Nephron progenitor cell (in vitro differentiated cells): Measurements from ENCODE around the gene SMARCD2.
"Not testable (repeated sequence)": the region's sequence is repeated elsewhere in the genome, so short reads cannot be mapped to it uniquely, and the experiment has no call there.

Experiments
- DNase-seq: peaks from one replicate; pipeline ENCODE4 v3.0.0; 2021
- H3K27ac Mint-ChIP-seq: 2 replicates; pipeline ENCODE4 v1.8.0; 2021; ENCODE audit warnings: mild to moderate bottlenecking, moderate library complexity, mixed read lengths
- H3K27me3 Mint-ChIP-seq: 2 replicates; pipeline ENCODE4 v1.8.0; 2021; ENCODE audit warnings: mild to moderate bottlenecking, low read depth, mixed read lengths; ENCODE audit not compliant: poor library complexity
- H3K36me3 Mint-ChIP-seq: 2 replicates; pipeline ENCODE4 v1.8.0; 2021; ENCODE audit warnings: low read depth, mixed read lengths
- H3K4me1 Mint-ChIP-seq: 2 replicates; pipeline ENCODE4 v1.8.0; 2021; ENCODE audit warnings: mixed read lengths
- H3K4me3 Mint-ChIP-seq: 2 replicates; pipeline ENCODE4 v1.8.0; 2021; ENCODE audit warnings: mild to moderate bottlenecking, moderate library complexity, mixed read lengths
- H3K9me3 Mint-ChIP-seq: 2 replicates; pipeline ENCODE4 v1.8.0; 2021; ENCODE audit warnings: mild to moderate bottlenecking, moderate library complexity, mixed read lengths
- TF ChIP-seq, protein P1 (sequence below): fragments of 200-600 bp; sonication (generic); IDR thresholded peaks from 2 replicates; pipeline ENCODE4 v1.5.0; 2021; ENCODE audit warnings: antibody characterized with exemption

Gene SMARCD2

DNA sequence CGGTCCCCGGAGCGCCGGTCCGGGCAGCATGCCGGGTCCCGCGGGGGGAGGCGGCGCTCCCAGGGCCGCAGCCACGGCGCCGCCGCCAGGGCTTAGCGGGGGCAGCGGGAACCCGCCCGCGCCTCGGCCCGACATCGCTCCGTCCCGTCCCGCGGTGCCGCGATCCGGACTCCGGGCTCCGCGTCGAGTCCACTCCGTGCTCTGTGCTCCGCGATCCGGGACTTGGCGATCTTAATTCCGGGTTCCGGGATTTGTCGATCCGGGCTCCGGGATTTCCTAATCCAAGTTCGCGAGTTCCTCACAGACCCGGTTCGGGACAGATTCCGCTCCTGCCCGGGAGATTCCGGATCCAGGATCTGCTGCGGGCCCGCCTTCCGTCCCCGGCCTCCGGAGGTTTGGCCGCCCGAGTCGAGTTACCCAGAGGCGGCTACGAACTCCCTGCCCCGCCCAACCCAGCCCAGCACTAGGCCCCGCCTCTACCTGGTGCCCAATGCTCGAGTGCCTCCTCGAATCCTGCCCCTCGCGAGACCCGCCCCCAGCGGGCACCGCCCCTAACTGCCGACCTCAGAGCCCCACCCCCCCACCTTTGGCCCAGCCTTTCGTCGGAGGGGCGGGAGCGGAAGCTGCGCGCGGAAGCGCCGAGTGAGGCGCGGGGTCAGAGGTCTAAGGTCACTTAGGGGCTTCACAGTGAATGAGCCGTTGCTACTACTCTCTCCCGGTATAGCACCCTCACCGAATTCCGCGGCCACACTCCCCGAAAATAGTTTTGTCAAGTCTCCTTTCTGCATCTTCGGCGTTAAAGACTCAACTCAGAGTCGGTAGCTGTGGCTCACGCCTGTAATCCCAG, at the start of gene SMARCD2:
TSS of gene SMARCD2 (minus strand) at position 146 of the 847 bp plus-strand sequence. CDS start at position 135, 11 bp downstream.
- TF ChIP-seq, protein P1, sequence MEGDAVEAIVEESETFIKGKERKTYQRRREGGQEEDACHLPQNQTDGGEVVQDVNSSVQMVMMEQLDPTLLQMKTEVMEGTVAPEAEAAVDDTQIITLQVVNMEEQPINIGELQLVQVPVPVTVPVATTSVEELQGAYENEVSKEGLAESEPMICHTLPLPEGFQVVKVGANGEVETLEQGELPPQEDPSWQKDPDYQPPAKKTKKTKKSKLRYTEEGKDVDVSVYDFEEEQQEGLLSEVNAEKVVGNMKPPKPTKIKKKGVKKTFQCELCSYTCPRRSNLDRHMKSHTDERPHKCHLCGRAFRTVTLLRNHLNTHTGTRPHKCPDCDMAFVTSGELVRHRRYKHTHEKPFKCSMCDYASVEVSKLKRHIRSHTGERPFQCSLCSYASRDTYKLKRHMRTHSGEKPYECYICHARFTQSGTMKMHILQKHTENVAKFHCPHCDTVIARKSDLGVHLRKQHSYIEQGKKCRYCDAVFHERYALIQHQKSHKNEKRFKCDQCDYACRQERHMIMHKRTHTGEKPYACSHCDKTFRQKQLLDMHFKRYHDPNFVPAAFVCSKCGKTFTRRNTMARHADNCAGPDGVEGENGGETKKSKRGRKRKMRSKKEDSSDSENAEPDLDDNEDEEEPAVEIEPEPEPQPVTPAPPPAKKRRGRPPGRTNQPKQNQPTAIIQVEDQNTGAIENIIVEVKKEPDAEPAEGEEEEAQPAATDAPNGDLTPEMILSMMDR = no peak
- Mint-ChIP-seq H3K36me3 (peaks cover under 1% of the 10 kb centered on the region), H3K27me3 (peaks cover 36% of the 10 kb centered on the region), H3K9me3 (peaks cover 3% of the 10 kb centered on the region), H3K27ac (peak within 1 kb of the TSS; percentile 99), H3K4me1 (peaks cover 41% of the 10 kb centered on the region), H3K4me3 (peak within 1 kb of the TSS; percentile 98)
- peak; percentile 99 for DNase-seq

DNA sequence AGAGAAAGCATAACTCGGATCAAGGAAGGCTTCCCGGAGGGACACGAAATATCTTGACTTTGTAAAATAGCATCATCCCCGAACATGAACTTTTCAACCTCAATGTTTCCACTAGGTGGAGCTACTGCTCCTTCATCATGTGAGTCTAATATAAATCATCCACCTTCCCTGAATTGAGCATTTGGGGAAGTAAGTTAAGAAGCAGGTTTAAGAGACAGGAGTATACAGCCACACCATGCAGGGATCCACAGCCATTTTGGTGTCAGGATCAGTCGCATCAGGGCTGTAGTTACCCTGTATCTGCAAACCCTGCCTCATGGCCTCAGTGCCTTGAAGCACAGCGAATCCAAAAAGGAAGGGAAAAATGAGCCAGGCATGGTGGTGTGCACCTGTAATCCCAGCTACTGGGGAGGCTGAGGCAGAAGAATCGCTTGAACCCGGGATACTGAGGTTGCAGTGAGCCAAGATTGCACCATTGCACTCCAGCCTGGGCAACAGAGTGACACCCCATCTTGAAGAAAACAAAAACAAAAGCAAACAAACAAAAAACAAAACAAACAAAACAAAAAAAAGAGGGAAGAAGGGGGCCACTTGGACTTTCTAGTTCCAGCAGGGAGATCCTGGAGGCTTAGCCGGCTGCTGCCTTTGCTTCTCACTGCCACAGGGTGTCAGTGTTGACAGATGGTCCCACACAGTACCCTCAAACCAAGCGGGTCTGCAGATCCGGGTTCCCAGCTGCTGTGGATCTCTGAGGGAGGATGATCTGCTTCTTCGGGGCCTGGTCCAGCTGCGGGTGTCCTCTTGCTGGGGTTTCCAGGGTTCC, 46.8 kb upstream of the SMARCD2 start:
- peaks cover 13% of the 10 kb centered on the region for H3K27me3 Mint-ChIP-seq
- not testable (repeated sequence) for H3K27ac Mint-ChIP-seq, H3K9me3 Mint-ChIP-seq, H3K4me1 Mint-ChIP-seq, H3K4me3 Mint-ChIP-seq, H3K36me3 Mint-ChIP-seq
- peak; percentile 41 for DNase-seq
- TF ChIP-seq, protein P1 = peak; percentile 42

DNA sequence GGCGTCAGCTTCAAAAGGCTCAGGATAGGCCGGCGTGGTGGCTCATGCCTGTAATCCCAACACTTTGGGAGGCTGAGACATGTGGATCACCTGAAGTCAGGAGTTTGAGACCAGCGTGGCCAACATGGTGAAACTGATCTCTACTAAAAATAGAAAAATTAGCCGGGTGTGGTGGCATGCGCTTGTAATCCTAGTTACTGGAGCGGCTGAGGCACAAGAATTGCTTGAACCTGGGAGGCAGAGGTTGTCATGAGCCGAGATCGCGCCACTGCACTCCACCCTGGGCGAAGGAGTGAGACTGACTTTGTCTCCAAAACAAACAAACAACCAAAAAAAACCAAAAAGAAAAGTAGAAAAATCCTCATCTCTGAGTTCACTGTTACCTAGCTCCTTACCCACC, 42.6 kb upstream of the SMARCD2 start:
- not testable (repeated sequence) for DNase-seq, H3K4me3 Mint-ChIP-seq, H3K36me3 Mint-ChIP-seq, H3K27ac Mint-ChIP-seq, H3K9me3 Mint-ChIP-seq, H3K4me1 Mint-ChIP-seq
- peaks cover 26% of the 10 kb centered on the region for H3K27me3 Mint-ChIP-seq

DNA sequence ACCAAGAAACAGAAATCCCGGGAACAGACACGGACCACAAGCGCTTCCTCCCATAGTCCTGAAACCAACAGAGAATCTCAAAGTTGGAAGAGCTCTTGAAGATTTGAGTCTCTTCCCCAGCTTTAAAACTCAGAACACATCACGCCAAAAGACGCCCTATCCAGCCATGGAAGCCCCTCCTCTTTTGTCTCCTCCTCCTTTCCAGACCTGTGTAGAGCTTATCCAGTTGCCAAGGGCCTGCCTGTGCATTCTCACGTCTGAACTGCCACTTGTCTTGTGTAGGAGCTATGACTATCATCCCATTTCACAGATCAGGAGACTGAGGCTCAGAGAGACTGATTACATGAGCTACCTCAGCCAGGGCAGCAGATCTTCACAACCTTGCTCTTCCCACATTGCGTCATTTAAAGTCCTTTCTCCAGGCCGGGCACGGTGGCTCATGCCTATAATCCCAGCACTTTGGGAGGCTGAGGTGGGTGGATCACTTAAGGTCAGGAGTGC, 40.2 kb upstream of the SMARCD2 start:
- DNase-seq, H3K9me3 Mint-ChIP-seq, H3K27ac Mint-ChIP-seq, H3K4me1 Mint-ChIP-seq, H3K36me3 Mint-ChIP-seq, H3K4me3 Mint-ChIP-seq: not testable (repeated sequence)
- peaks cover 37% of the 10 kb centered on the region for H3K27me3 Mint-ChIP-seq

DNA sequence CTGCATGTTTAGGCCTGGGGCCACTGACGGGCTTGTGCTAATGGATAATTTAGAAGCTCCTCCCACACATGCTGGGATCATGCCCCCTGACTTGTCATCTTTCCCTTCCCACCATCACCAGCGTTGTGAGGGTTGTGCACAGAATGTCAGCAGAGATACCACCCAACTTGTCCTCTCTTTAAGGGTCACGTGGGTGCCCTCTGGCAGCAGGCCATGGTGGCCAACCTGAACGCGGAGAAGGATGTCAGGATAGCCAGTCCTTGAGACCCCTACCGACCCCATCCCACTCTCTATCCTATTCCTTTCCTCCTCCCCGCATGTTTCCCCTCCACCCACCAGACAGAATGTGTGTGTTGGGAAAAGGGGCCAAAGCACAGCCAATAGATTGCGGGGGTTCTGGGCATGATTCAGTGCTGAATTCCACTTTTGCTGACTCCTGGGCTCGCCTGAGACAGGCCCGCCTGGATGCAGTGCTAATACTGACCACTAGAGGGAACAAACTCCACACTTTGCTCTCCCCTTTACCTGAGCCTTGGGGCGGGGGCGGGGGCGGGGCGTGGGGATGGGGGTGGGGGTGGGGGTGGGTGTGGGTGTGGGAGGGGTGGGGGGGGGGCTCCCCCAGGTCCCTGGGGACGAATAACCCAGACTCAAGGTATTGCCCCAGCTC, 39.6 kb upstream of the SMARCD2 start, which contains the start of gene GH2:
TSS of gene GH2 (minus strand) at position 10 of the 667 bp plus-strand sequence. CDS start 143 bp downstream, outside the sequence.
- H3K27ac Mint-ChIP-seq = no peak within 1 kb of the TSS
- H3K27me3 Mint-ChIP-seq = peaks cover 40% of the 10 kb centered on the region
- TF ChIP-seq, protein P1 = peak; percentile 40
- no peaks in the 10 kb centered on the region for H3K36me3 Mint-ChIP-seq
- peaks cover 5% of the 10 kb centered on the region for H3K4me1 Mint-ChIP-seq
- no peak within 1 kb of the TSS for H3K4me3 Mint-ChIP-seq
- peak; percentile 72 for DNase-seq
- H3K9me3 Mint-ChIP-seq = no peaks in the 10 kb centered on the region

DNA sequence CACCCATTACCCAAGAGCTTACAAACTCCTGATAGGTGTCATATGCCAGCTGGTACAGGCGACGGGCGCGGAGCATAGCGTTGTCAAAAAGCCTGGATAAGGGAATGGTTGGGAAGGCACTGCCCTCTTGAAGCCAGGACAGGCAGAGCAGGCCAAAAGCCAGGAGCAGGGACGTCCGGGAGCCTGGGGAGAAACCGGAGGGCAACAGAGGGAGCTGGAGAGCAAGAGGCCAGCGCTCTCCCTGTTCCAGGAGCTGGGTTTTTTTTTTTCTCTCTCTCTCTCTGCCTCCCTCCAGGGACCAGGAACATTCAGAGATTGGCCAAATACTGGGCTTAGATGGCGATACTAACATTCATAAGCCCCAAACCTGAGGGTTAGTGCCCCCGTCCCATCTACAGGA, 38.9 kb upstream of the SMARCD2 start:
- peaks cover 45% of the 10 kb centered on the region for H3K27me3 Mint-ChIP-seq
- not testable (repeated sequence) for H3K9me3 Mint-ChIP-seq, H3K36me3 Mint-ChIP-seq, H3K4me3 Mint-ChIP-seq, DNase-seq, H3K27ac Mint-ChIP-seq, H3K4me1 Mint-ChIP-seq

DNA sequence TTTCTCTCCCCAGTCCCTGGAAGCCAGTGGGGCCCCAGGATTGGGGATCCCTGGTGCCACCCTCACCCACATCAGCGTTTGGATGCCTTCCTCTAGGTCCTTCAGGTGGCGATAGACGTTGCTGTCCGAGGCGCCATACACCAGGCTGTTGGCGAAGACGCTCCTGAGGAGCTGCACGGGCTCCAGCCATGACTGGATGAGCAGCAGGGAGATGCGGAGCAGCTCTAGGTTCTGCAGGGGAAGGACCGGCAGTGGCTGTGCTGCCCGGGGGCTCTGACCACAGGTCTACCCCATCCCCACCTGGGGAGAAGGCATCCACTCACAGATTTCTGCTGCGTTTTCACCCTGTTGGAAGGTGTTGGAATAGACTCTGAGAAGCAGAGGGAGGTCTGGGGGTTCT, 38.2 kb upstream of the SMARCD2 start:
- TF ChIP-seq, protein P1 = no peak
- peaks cover 52% of the 10 kb centered on the region for H3K27me3 Mint-ChIP-seq
- no peaks in the 10 kb centered on the region for H3K9me3 Mint-ChIP-seq
- H3K4me1 Mint-ChIP-seq = peaks cover 5% of the 10 kb centered on the region
- no peak overlapping the region for H3K27ac Mint-ChIP-seq
- H3K4me3 Mint-ChIP-seq = no peak overlapping the region
- no peak for DNase-seq
- no peaks in the 10 kb centered on the region for H3K36me3 Mint-ChIP-seq

DNA sequence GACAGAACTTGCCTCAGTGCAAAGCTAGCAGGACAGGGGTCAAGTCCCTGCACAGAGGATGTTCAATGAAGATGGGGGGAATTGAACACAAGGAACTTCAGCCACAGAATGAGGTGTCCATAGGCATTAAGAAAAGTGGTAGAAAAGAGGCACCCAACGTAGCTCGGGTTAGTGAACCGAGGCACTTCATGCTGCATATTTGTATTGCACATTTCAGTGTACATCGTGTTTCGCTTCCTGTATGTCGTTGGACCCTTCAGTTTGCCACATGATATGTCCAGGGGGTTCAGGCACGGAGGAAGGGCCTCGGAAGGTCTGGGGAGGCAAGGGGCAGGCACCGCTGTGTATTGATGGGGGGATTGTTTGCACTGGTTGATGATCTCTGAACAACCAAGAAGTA, 35.9 kb upstream of the SMARCD2 start:
- not testable (repeated sequence) for H3K36me3 Mint-ChIP-seq, H3K4me3 Mint-ChIP-seq, H3K4me1 Mint-ChIP-seq, H3K27ac Mint-ChIP-seq, H3K9me3 Mint-ChIP-seq, DNase-seq
- peaks cover 52% of the 10 kb centered on the region for H3K27me3 Mint-ChIP-seq

DNA sequence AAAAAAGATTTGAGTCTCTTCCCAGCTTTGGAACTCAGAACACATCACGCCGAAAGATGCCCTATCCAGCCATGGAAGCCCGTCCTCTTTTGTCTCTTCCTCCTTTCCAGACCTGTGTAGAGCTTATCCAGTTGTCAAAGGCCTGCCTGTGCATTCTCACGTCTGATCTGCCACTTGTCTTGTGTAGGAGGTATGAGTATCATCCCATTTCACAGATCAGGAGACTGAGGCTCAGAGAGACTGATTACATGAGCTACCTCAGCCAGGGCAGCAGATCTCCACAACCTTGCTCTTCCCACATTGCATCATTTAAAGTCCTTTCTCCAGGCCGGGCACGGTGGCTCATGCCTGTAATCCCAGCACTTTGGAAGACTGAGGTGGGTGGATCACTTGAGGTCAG, 32.2 kb upstream of the SMARCD2 start:
- peaks cover 36% of the 10 kb centered on the region for H3K27me3 Mint-ChIP-seq
- H3K27ac Mint-ChIP-seq, H3K36me3 Mint-ChIP-seq, H3K4me1 Mint-ChIP-seq, H3K4me3 Mint-ChIP-seq, H3K9me3 Mint-ChIP-seq, DNase-seq: not testable (repeated sequence)
